ENCODE results near the gene PPCDC.

Gene PPCDC

DNA sequence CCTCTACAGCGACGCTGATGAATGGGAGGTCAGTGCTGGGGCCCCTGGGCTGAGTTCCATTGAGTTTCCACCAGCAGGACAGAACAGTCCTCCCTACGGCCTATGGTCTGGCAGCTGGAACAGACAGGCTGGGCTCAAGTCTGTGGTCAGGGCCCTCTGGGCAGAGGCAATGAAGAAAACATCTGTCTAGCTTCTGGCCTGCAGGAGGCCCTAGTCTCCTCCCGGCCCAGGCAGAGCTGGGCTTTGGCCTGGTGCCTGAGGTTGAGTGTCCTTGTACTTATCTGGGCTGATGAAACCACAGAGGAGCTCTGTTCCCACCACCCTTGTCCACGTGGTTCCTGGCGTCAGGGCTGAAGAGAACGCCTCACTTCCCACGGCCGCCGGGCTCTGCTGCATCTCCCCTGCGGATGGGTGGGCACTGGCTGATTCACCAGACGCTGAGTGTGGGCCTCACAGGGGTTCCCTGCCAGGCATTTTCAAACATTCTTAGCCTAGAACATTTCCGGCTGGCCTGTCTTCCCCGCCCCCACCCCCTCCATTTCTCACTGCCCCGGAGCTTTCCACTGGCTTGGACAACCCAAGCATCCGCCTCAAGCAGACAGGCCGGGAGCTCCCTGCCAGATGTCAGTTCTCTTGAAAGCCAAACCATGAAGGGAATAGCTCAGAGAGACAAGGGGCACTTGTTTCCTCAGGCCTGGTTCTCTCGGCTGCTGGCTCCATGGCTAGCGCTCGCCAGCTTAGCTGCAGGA lies 20.3 kb downstream of the PPCDC start:
- Histone ChIP-seq H3K4me1 (ENCODE audit: insufficient read depth, insufficient read length) (peaks cover 35% of the 10 kb centered on the region), H3K4me3 (ENCODE audit: insufficient read length, low read depth) (no peak overlapping the region), H3K27me3 (ENCODE audit: insufficient read depth, insufficient read length) (no peaks in the 10 kb centered on the region), H3K9ac (ENCODE audit: insufficient read length, low read depth) (no peak overlapping the region), H3K9me3 (ENCODE audit: insufficient read depth, low read length) (no peaks in the 10 kb centered on the region), H3K36me3 (ENCODE audit: insufficient read depth, insufficient read length, low read length) (peaks cover 63% of the 10 kb centered on the region)
- DNase-seq (ENCODE audit: low read depth, low spot score) = no peak
- TF ChIP-seq SUZ12 (IDR thresholded peaks at IDR 0.05; ENCODE audit: extremely low read depth, insufficient read depth, insufficient read length) (no peak), YY1 (IDR thresholded peaks at IDR 0.05; ENCODE audit: insufficient read depth, insufficient read length) (no peak), ZNF274 (IDR thresholded peaks at IDR 0.05; ENCODE audit: low read depth, low read length) (no peak)

DNA sequence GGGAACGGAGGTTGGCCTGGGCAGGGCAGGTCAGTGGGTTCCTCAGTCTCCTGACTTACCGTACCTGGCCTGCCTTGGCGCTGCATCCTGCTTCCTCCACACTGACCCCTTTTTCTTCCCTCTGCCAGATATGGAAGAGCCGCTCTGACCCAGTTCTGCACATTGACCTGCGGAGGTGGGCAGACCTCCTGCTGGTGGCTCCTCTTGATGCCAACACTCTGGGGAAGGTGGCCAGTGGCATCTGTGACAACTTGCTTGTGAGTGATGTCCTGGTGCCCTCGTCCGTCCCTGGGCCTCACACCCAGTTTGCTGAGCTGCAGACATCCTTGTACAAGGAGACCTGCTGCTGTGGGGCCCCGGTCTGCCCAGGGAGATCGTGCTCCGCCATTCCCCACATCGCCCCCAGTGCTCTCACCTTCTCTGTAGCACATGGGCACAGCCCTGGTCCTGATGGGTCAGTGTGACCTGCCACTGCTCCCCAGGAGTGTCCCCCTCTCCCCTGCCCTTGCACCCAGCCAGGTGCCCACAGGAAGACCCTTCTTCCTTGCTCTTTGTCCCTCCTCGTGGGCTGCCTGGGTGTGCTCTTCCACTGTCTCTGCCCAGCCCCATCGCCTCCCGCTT lies 21.0 kb downstream of the PPCDC start:
- H3K27me3 ChIP-seq (ENCODE audit: insufficient read depth, insufficient read length) = no peaks in the 10 kb centered on the region
- H3K36me3 ChIP-seq (ENCODE audit: insufficient read depth, insufficient read length, low read length) = peaks cover 66% of the 10 kb centered on the region
- DNase-seq (ENCODE audit: low read depth, low spot score) = no peak
- no peak overlapping the region for H3K4me3 ChIP-seq (ENCODE audit: insufficient read length, low read depth)
- H3K9me3 ChIP-seq (ENCODE audit: insufficient read depth, low read length) = no peaks in the 10 kb centered on the region
- peaks cover 35% of the 10 kb centered on the region for H3K4me1 ChIP-seq (ENCODE audit: insufficient read depth, insufficient read length)
- H3K9ac ChIP-seq (ENCODE audit: insufficient read length, low read depth) = no peak overlapping the region
- TF ChIP-seq SUZ12 (IDR thresholded peaks at IDR 0.05; ENCODE audit: extremely low read depth, insufficient read depth, insufficient read length) = no peak
- TF ChIP-seq ZNF274 (IDR thresholded peaks at IDR 0.05; ENCODE audit: low read depth, low read length) = no peak
- no peak for TF ChIP-seq YY1 (IDR thresholded peaks at IDR 0.05; ENCODE audit: insufficient read depth, insufficient read length)

GRCh38 chr15:75045332-75046015 lies 22.1 kb downstream of the PPCDC start:
- Histone ChIP-seq H3K36me3 (ENCODE audit: insufficient read depth, insufficient read length, low read length) (peaks cover 76% of the 10 kb centered on the region), H3K4me1 (ENCODE audit: insufficient read depth, insufficient read length) (peaks cover 35% of the 10 kb centered on the region)

DNA sequence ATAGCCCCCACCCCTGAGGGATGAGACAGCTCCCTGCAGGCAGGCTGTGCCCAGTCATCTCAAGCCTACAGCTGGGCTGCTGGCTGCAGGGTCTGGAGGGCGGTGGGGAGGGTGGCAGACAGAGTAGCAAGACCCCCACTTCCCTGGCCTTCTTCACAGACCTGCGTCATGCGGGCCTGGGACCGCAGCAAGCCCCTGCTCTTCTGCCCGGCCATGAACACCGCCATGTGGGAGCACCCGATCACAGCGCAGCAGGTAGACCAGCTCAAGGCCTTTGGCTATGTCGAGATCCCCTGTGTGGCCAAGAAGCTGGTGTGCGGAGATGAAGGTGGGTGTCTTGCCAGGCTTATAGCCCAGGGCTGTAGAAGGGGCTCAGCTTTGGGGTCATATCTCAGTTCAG lies 25.0 kb downstream of the PPCDC start:
- no peak for DNase-seq (ENCODE audit: low read depth, low spot score)
- Histone ChIP-seq H3K4me1 (ENCODE audit: insufficient read depth, insufficient read length) (peaks cover 26% of the 10 kb centered on the region), H3K4me3 (ENCODE audit: insufficient read length, low read depth) (no peak overlapping the region), H3K9ac (ENCODE audit: insufficient read length, low read depth) (no peak overlapping the region), H3K27me3 (ENCODE audit: insufficient read depth, insufficient read length) (no peaks in the 10 kb centered on the region), H3K9me3 (ENCODE audit: insufficient read depth, low read length) (no peaks in the 10 kb centered on the region), H3K36me3 (ENCODE audit: insufficient read depth, insufficient read length, low read length) (peaks cover 60% of the 10 kb centered on the region)
- TF ChIP-seq ZNF274 (IDR thresholded peaks at IDR 0.05; ENCODE audit: low read depth, low read length) (no peak), YY1 (IDR thresholded peaks at IDR 0.05; ENCODE audit: insufficient read depth, insufficient read length) (no peak)

More at GRCh38 chr15:75045332-75046015, 22.1 kb downstream of the PPCDC start:
- H3K9ac ChIP-seq (ENCODE audit: insufficient read length, low read depth) = no peak overlapping the region
- no peak for DNase-seq (ENCODE audit: low read depth, low spot score)
- H3K27me3 ChIP-seq (ENCODE audit: insufficient read depth, insufficient read length) = no peaks in the 10 kb centered on the region
- no peaks in the 10 kb centered on the region for H3K9me3 ChIP-seq (ENCODE audit: insufficient read depth, low read length)
- no peak for TF ChIP-seq YY1 (IDR thresholded peaks at IDR 0.05; ENCODE audit: insufficient read depth, insufficient read length)
- TF ChIP-seq SUZ12 (IDR thresholded peaks at IDR 0.05; ENCODE audit: extremely low read depth, insufficient read depth, insufficient read length) = no peak
- TF ChIP-seq ZNF274 (IDR thresholded peaks at IDR 0.05; ENCODE audit: low read depth, low read length) = no peak
- no peak overlapping the region for H3K4me3 ChIP-seq (ENCODE audit: insufficient read length, low read depth)

GRCh38 chr15:75049392-75049791 lies 26.0 kb downstream of the PPCDC start:
- H3K9me3 ChIP-seq (ENCODE audit: insufficient read depth, low read length) = no peaks in the 10 kb centered on the region
- TF ChIP-seq ZNF274 (IDR thresholded peaks at IDR 0.05; ENCODE audit: low read depth, low read length) = no peak
- TF ChIP-seq SUZ12 (IDR thresholded peaks at IDR 0.05; ENCODE audit: extremely low read depth, insufficient read depth, insufficient read length) = no peak
- TF ChIP-seq YY1 (IDR thresholded peaks at IDR 0.05; ENCODE audit: insufficient read depth, insufficient read length) = no peak
- no peaks in the 10 kb centered on the region for H3K27me3 ChIP-seq (ENCODE audit: insufficient read depth, insufficient read length)
- no peak overlapping the region for H3K9ac ChIP-seq (ENCODE audit: insufficient read length, low read depth)
- H3K4me1 ChIP-seq (ENCODE audit: insufficient read depth, insufficient read length) = peaks cover 22% of the 10 kb centered on the region
- no peak overlapping the region for H3K4me3 ChIP-seq (ENCODE audit: insufficient read length, low read depth)
- H3K36me3 ChIP-seq (ENCODE audit: insufficient read depth, insufficient read length, low read length) = peaks cover 50% of the 10 kb centered on the region
- DNase-seq (ENCODE audit: low read depth, low spot score) = no peak

DNA sequence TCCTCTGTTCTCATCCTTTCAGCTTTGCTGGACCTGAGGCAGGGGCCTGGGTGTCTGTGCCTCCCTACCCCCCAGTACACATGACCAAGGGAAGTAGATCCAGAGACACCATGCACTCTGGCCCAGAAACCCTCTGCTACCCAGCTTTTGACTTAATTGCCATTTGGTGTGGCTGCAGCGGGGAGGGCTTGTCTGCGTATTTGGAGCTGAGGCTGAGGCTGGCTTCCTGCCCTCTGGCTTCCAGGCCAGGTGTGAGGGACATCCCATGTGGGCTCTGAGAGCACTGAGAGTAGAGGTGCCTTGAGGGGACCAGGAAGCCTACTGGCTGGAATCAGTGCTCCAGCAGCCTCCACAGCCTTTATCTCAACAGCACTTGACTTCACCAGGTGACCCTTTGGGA lies 26.9 kb downstream of the PPCDC start:
- no peaks in the 10 kb centered on the region for H3K9me3 ChIP-seq (ENCODE audit: insufficient read depth, low read length)
- peaks cover 41% of the 10 kb centered on the region for H3K36me3 ChIP-seq (ENCODE audit: insufficient read depth, insufficient read length, low read length)
- H3K27me3 ChIP-seq (ENCODE audit: insufficient read depth, insufficient read length) = no peaks in the 10 kb centered on the region
- no peak for DNase-seq (ENCODE audit: low read depth, low spot score)
- no peak overlapping the region for H3K9ac ChIP-seq (ENCODE audit: insufficient read length, low read depth)
- peaks cover 22% of the 10 kb centered on the region for H3K4me1 ChIP-seq (ENCODE audit: insufficient read depth, insufficient read length)
- TF ChIP-seq YY1 (IDR thresholded peaks at IDR 0.05; ENCODE audit: insufficient read depth, insufficient read length) = no peak
- TF ChIP-seq SUZ12 (IDR thresholded peaks at IDR 0.05; ENCODE audit: extremely low read depth, insufficient read depth, insufficient read length) = no peak
- TF ChIP-seq ZNF274 (IDR thresholded peaks at IDR 0.05; ENCODE audit: low read depth, low read length) = no peak
- H3K4me3 ChIP-seq (ENCODE audit: insufficient read length, low read depth) = no peak overlapping the region

DNA sequence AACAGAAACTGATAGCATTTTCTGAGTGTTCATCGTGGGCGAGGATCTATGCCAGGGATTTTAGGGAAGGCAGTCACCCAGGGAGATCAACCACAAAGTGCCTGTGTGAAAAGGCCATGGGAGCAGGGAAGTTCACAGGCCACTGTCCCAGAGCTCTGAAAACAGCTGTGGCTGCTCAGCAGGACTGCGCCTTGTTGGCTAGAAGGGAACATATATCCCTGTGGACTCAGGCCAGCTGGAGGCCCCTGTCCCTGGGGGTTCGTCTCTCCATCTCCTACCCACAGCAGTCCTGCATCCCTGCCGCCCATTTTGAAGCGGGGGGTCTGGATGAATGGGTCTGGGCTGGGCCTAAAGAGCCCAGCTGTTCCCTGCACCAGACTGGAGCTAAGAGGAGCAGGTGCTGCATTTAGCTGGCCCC lies 27.8 kb downstream of the PPCDC start:
- no peak overlapping the region for H3K9ac ChIP-seq (ENCODE audit: insufficient read length, low read depth)
- peaks cover 35% of the 10 kb centered on the region for H3K36me3 ChIP-seq (ENCODE audit: insufficient read depth, insufficient read length, low read length)
- TF ChIP-seq YY1 (IDR thresholded peaks at IDR 0.05; ENCODE audit: insufficient read depth, insufficient read length) (no peak), ZNF274 (IDR thresholded peaks at IDR 0.05; ENCODE audit: low read depth, low read length) (no peak), SUZ12 (IDR thresholded peaks at IDR 0.05; ENCODE audit: extremely low read depth, insufficient read depth, insufficient read length) (no peak)
- H3K27me3 ChIP-seq (ENCODE audit: insufficient read depth, insufficient read length) = no peaks in the 10 kb centered on the region
- no peaks in the 10 kb centered on the region for H3K9me3 ChIP-seq (ENCODE audit: insufficient read depth, low read length)
- no peak for DNase-seq (ENCODE audit: low read depth, low spot score)
- H3K4me3 ChIP-seq (ENCODE audit: insufficient read length, low read depth) = no peak overlapping the region
- H3K4me1 ChIP-seq (ENCODE audit: insufficient read depth, insufficient read length) = peaks cover 21% of the 10 kb centered on the region
